GM23338 (cell line): Measurements from ENCODE around the gene SIRT1. TPM values are rescaled to one million over a fixed set of nuclear protein-coding genes. Genes with fewer than 3 reads are reported as not detected.

ENCODE experiments used
- ATAC-seq: fragments of 200-7000 bp; cut with Tn5 transposase; 3 replicates; pipeline ENCODE4 v1.9.1; 2020
- DNase-seq: peaks from one replicate; pipeline ENCODE4 v3.0.0-alpha.2; 2015; ENCODE audit warnings: low spot score
- H2AFZ ChIP-seq: fragments of 200-600 bp; sonication (generic); 2 replicates; pipeline ENCODE4 v1.8.0; 2016; ENCODE audit warnings: antibody characterized with exemption, mild to moderate bottlenecking, moderate library complexity
- H3F3A ChIP-seq: fragments of 200-600 bp; sonication (generic); replicated peaks from 2 replicates; pipeline ENCODE4 v1.8.0; 2017; ENCODE audit warnings: antibody characterized with exemption, mixed run types, low read depth
- H3K27ac ChIP-seq: fragments of 200-600 bp; sonication (generic); 2 replicates; pipeline ENCODE4 v1.6.1; 2016; ENCODE audit warnings: low read depth
- H3K27me3 ChIP-seq: fragments of 200-600 bp; sonication (generic); 2 replicates; pipeline ENCODE4 v1.8.0; 2016; ENCODE audit warnings: mild to moderate bottlenecking, mixed run types, moderate library complexity; ENCODE audit not compliant: insufficient read depth
- H3K36me3 ChIP-seq: fragments of 200-600 bp; sonication (generic); 2 replicates; pipeline ENCODE4 v1.8.0; 2016; ENCODE audit warnings: mild to moderate bottlenecking; ENCODE audit not compliant: insufficient read depth
- H3K4me1 ChIP-seq: fragments of 200-600 bp; sonication (generic); 2 replicates; pipeline ENCODE4 v1.8.0; 2016; ENCODE audit warnings: mild to moderate bottlenecking, moderate library complexity; ENCODE audit not compliant: insufficient read depth
- H3K4me2 ChIP-seq: fragments of 200-600 bp; sonication (generic); 2 replicates; pipeline ENCODE4 v1.7.1; 2017; ENCODE audit warnings: mixed run types
- H3K4me3 ChIP-seq: fragments of 200-600 bp; sonication (generic); 2 replicates; pipeline ENCODE4 v1.6.1; 2016; ENCODE audit warnings: mixed run types
- H3K79me2 ChIP-seq: fragments of 200-600 bp; sonication (generic); replicated peaks from 2 replicates; pipeline ENCODE4 v1.8.0; 2017; ENCODE audit warnings: mild to moderate bottlenecking; ENCODE audit not compliant: insufficient read depth
- H3K9me2 ChIP-seq: fragments of 200-600 bp; sonication (generic); 2 replicates; pipeline ENCODE4 v1.8.0; 2017; ENCODE audit not compliant: insufficient read depth
- H4K20me1 ChIP-seq: fragments of 200-600 bp; sonication (generic); replicated peaks from 2 replicates; pipeline ENCODE4 v1.8.0; 2017; ENCODE audit warnings: mild to moderate bottlenecking; ENCODE audit not compliant: insufficient read depth
- H3K27ac Mint-ChIP-seq: 2 replicates; pipeline ENCODE4 v1.8.0; 2020; ENCODE audit warnings: inconsistent platforms, mild to moderate bottlenecking, moderate library complexity, mixed read lengths
- H3K27me3 Mint-ChIP-seq: 3 replicates; pipeline ENCODE4 v1.8.0; 2022; ENCODE audit warnings: low read depth, mild to moderate bottlenecking, moderate library complexity, mixed read lengths, inconsistent platforms; ENCODE audit not compliant: insufficient read depth, poor library complexity
- H3K36me3 Mint-ChIP-seq: 3 replicates; pipeline ENCODE4 v1.8.0; 2021; ENCODE audit warnings: low read depth, mild to moderate bottlenecking, inconsistent platforms, moderate library complexity, mixed read lengths
- H3K4me1 Mint-ChIP-seq: 3 replicates; pipeline ENCODE4 v1.8.0; 2020; ENCODE audit warnings: mild to moderate bottlenecking, inconsistent platforms, mixed read lengths
- H3K4me3 Mint-ChIP-seq: 3 replicates; pipeline ENCODE4 v1.8.0; 2021; ENCODE audit warnings: moderate library complexity, mild to moderate bottlenecking, inconsistent platforms, mixed read lengths
- H3K9me3 Mint-ChIP-seq: 3 replicates; pipeline ENCODE4 v1.8.0; 2020; ENCODE audit warnings: moderate library complexity, mild to moderate bottlenecking, inconsistent platforms, mixed read lengths
- CREB1 ChIP-seq: fragments of 250-450 bp; sonication (Bioruptor Pico); IDR thresholded peaks from 2 replicates; pipeline ENCODE4 v1.5.0; 2020; ENCODE audit warnings: low read depth, mild to moderate bottlenecking, moderate library complexity
- EZH2 ChIP-seq: fragments of 200-600 bp; sonication (generic); IDR thresholded peaks from one replicate; pipeline ENCODE4 v1.8.0; 2017; ENCODE audit warnings: antibody characterized with exemption, mild to moderate bottlenecking, low read depth; ENCODE audit not compliant: unreplicated experiment
- EZH2phosphoT487 ChIP-seq: fragments of 200-600 bp; sonication (generic); IDR thresholded peaks from one replicate; pipeline ENCODE4 v1.8.1; 2018; ENCODE audit warnings: antibody characterized with exemption; ENCODE audit not compliant: unreplicated experiment
- JUNB ChIP-seq: IDR thresholded peaks from one replicate; pipeline ENCODE4 v1.6.1; 2016; ENCODE audit warnings: antibody characterized with exemption; ENCODE audit not compliant: unreplicated experiment
- NANOG ChIP-seq: IDR thresholded peaks from 2 replicates; pipeline ENCODE4 v1.6.1; 2016; ENCODE audit warnings: antibody characterized with exemption, borderline replicate concordance
- POLR2AphosphoS5 ChIP-seq: IDR thresholded peaks from 2 replicates; pipeline ENCODE4 v1.6.1; 2016; ENCODE audit warnings: antibody characterized with exemption, low read depth
- STAT1 ChIP-seq: IDR thresholded peaks from one replicate; pipeline ENCODE4 v1.6.1; 2016; ENCODE audit warnings: antibody characterized with exemption; ENCODE audit not compliant: unreplicated experiment
- ZNF114 ChIP-seq: fragments of 250-450 bp; sonication (Bioruptor Pico); IDR thresholded peaks from 2 replicates; pipeline ENCODE4 v1.5.0; 2020; ENCODE audit warnings: mild to moderate bottlenecking, moderate library complexity
- ZNF331 ChIP-seq: fragments of 250-450 bp; sonication (Bioruptor Pico); IDR thresholded peaks from 2 replicates; pipeline ENCODE4 v1.5.0; 2020; ENCODE audit warnings: low read depth, mild to moderate bottlenecking, moderate library complexity
- polyA plus RNA-seq: library from polyadenylated mRNA; unstranded; fragments of >200 nt; fragmentation: Nextera tagmentation; extraction: Ambion mirVana; gene quantifications from 2 replicates; pipeline ENCODE4 v1.2.1, GENCODE V29; 2016
- total RNA-seq: library from RNA; depleted of rRNA; stranded (reverse); fragments of >200 nt; shearing (Covaris generic); gene quantifications from 2 replicates; pipeline ENCODE4 v1.2.3, GENCODE V29; 2014
- TF ChIP-seq, protein P1 (sequence below): fragments of 250-450 bp; sonication (Bioruptor Pico); IDR thresholded peaks from 2 replicates; pipeline ENCODE4 v1.5.0; 2020; ENCODE audit warnings: mild to moderate bottlenecking, moderate library complexity
- TF ChIP-seq, protein P2 (sequence below), 2 experiments: fragments of 200-600 bp in 1 of 2; sonication (generic) in 1 of 2; conservative IDR thresholded peaks; 2 replicates each; pipeline versions ENCODE4 v1.5.1 to v1.6.1; 2016 to 2017; ENCODE audit warnings: antibody characterized with exemption in 2 of 2, low read depth in 2 of 2, mild to moderate bottlenecking in 2 of 2, moderate library complexity in 1 of 2
- TF ChIP-seq, protein P3 (sequence below): IDR thresholded peaks from 2 replicates; pipeline ENCODE4 v1.6.1; 2016; ENCODE audit warnings: antibody characterized with exemption
- TF ChIP-seq, protein P4 (sequence below): IDR thresholded peaks from one replicate; pipeline ENCODE4 v1.6.1; 2018; ENCODE audit warnings: antibody characterized with exemption; ENCODE audit not compliant: unreplicated experiment

SIRT1 gene
- total and polyA plus RNA-seq, 2 experiments from 2014 or later, result 35.9 to 61.6 TPM

DNA sequence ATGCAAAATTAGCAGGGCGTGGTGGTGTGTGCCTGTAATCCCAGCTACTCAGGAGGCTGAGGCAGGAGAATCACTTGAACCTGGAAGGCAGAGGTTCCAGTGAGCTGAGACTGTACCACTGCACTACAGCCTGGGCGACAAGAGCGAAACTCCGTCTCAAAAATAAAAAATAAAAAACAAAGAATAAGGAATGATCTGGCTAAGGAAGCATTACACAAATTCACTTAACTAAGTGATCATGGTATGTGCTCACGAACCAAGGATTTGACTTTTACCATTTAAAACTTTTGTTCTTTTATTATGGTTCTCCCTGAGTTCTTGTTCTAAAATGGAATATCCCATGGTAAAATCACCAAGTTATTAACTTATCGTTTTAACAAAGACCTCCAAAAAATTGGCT lies 71.2 kb downstream of the SIRT1 start:
- Histone ChIP-seq H2AFZ (no peak overlapping the region), H3K27me3 (no peaks in the 10 kb centered on the region), H3K27ac (no peak overlapping the region), H3F3A (no peaks in the 10 kb centered on the region), H3K9me2 (no peaks in the 10 kb centered on the region), H3K36me3 (0 out of 2 replicates have a peak, but pooled peaks cover 5% of the 10 kb centered on the region), H3K4me2 (no peak overlapping the region), H3K79me2 (no peaks in the 10 kb centered on the region), H4K20me1 (no peaks in the 10 kb centered on the region), H3K4me3 (no peak overlapping the region), H3K4me1 (no peaks in the 10 kb centered on the region)
- Mint-ChIP-seq H3K9me3 (no peaks in the 10 kb centered on the region), H3K4me3 (no peak overlapping the region), H3K4me1 (peaks cover 2% of the 10 kb centered on the region; the same call in 1 of the 3 replicates), H3K27ac (no peak overlapping the region), H3K36me3 (peaks cover 3% of the 10 kb centered on the region; the same call in 2 of the 3 replicates), H3K27me3 (peaks cover 1% of the 10 kb centered on the region)
- no peak for DNase-seq
- TF ChIP-seq, protein P1, sequence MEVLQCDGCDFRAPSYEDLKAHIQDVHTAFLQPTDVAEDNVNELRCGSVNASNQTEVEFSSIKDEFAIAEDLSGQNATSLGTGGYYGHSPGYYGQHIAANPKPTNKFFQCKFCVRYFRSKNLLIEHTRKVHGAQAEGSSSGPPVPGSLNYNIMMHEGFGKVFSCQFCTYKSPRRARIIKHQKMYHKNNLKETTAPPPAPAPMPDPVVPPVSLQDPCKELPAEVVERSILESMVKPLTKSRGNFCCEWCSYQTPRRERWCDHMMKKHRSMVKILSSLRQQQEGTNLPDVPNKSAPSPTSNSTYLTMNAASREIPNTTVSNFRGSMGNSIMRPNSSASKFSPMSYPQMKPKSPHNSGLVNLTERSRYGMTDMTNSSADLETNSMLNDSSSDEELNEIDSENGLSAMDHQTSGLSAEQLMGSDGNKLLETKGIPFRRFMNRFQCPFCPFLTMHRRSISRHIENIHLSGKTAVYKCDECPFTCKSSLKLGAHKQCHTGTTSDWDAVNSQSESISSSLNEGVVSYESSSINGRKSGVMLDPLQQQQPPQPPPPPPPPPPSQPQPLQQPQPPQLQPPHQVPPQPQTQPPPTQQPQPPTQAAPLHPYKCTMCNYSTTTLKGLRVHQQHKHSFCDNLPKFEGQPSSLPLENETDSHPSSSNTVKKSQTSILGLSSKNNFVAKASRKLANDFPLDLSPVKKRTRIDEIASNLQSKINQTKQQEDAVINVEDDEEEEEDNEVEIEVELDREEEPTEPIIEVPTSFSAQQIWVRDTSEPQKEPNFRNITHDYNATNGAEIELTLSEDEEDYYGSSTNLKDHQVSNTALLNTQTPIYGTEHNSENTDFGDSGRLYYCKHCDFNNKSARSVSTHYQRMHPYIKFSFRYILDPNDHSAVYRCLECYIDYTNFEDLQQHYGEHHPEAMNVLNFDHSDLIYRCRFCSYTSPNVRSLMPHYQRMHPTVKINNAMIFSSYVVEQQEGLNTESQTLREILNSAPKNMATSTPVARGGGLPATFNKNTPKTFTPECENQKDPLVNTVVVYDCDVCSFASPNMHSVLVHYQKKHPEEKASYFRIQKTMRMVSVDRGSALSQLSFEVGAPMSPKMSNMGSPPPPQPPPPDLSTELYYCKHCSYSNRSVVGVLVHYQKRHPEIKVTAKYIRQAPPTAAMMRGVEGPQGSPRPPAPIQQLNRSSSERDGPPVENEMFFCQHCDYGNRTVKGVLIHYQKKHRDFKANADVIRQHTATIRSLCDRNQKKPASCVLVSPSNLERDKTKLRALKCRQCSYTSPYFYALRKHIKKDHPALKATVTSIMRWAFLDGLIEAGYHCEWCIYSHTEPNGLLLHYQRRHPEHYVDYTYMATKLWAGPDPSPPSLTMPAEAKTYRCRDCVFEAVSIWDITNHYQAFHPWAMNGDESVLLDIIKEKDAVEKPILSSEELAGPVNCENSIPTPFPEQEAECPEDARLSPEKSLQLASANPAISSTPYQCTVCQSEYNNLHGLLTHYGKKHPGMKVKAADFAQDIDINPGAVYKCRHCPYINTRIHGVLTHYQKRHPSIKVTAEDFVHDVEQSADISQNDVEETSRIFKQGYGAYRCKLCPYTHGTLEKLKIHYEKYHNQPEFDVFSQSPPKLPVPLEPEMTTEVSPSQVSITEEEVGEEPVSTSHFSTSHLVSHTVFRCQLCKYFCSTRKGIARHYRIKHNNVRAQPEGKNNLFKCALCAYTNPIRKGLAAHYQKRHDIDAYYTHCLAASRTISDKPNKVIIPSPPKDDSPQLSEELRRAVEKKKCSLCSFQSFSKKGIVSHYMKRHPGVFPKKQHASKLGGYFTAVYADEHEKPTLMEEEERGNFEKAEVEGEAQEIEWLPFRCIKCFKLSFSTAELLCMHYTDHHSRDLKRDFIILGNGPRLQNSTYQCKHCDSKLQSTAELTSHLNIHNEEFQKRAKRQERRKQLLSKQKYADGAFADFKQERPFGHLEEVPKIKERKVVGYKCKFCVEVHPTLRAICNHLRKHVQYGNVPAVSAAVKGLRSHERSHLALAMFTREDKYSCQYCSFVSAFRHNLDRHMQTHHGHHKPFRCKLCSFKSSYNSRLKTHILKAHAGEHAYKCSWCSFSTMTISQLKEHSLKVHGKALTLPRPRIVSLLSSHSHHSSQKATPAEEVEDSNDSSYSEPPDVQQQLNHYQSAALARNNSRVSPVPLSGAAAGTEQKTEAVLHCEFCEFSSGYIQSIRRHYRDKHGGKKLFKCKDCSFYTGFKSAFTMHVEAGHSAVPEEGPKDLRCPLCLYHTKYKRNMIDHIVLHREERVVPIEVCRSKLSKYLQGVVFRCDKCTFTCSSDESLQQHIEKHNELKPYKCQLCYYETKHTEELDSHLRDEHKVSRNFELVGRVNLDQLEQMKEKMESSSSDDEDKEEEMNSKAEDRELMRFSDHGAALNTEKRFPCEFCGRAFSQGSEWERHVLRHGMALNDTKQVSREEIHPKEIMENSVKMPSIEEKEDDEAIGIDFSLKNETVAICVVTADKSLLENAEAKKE, result no peak
- no peak for TF ChIP-seq NANOG
- TF ChIP-seq EZH2, result no peak
- TF ChIP-seq, protein P2, sequence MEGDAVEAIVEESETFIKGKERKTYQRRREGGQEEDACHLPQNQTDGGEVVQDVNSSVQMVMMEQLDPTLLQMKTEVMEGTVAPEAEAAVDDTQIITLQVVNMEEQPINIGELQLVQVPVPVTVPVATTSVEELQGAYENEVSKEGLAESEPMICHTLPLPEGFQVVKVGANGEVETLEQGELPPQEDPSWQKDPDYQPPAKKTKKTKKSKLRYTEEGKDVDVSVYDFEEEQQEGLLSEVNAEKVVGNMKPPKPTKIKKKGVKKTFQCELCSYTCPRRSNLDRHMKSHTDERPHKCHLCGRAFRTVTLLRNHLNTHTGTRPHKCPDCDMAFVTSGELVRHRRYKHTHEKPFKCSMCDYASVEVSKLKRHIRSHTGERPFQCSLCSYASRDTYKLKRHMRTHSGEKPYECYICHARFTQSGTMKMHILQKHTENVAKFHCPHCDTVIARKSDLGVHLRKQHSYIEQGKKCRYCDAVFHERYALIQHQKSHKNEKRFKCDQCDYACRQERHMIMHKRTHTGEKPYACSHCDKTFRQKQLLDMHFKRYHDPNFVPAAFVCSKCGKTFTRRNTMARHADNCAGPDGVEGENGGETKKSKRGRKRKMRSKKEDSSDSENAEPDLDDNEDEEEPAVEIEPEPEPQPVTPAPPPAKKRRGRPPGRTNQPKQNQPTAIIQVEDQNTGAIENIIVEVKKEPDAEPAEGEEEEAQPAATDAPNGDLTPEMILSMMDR (conservative IDR thresholded peaks at IDR 0.05; ENCODE audit: low read depth in 2 of 2), result no peak
- no peak for TF ChIP-seq POLR2AphosphoS5
- TF ChIP-seq, protein P3, sequence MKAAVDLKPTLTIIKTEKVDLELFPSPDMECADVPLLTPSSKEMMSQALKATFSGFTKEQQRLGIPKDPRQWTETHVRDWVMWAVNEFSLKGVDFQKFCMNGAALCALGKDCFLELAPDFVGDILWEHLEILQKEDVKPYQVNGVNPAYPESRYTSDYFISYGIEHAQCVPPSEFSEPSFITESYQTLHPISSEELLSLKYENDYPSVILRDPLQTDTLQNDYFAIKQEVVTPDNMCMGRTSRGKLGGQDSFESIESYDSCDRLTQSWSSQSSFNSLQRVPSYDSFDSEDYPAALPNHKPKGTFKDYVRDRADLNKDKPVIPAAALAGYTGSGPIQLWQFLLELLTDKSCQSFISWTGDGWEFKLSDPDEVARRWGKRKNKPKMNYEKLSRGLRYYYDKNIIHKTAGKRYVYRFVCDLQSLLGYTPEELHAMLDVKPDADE, result no peak
- no peak for TF ChIP-seq ZNF114
- TF ChIP-seq STAT1, result no peak
- TF ChIP-seq JUNB, result no peak
- no peak for TF ChIP-seq CREB1 (CRISPR knock-in tag)
- no peak for TF ChIP-seq EZH2phosphoT487
- TF ChIP-seq ZNF331 (CRISPR knock-in tag), result no peak
- TF ChIP-seq, protein P4, sequence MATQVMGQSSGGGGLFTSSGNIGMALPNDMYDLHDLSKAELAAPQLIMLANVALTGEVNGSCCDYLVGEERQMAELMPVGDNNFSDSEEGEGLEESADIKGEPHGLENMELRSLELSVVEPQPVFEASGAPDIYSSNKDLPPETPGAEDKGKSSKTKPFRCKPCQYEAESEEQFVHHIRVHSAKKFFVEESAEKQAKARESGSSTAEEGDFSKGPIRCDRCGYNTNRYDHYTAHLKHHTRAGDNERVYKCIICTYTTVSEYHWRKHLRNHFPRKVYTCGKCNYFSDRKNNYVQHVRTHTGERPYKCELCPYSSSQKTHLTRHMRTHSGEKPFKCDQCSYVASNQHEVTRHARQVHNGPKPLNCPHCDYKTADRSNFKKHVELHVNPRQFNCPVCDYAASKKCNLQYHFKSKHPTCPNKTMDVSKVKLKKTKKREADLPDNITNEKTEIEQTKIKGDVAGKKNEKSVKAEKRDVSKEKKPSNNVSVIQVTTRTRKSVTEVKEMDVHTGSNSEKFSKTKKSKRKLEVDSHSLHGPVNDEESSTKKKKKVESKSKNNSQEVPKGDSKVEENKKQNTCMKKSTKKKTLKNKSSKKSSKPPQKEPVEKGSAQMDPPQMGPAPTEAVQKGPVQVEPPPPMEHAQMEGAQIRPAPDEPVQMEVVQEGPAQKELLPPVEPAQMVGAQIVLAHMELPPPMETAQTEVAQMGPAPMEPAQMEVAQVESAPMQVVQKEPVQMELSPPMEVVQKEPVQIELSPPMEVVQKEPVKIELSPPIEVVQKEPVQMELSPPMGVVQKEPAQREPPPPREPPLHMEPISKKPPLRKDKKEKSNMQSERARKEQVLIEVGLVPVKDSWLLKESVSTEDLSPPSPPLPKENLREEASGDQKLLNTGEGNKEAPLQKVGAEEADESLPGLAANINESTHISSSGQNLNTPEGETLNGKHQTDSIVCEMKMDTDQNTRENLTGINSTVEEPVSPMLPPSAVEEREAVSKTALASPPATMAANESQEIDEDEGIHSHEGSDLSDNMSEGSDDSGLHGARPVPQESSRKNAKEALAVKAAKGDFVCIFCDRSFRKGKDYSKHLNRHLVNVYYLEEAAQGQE, result no peak
- ATAC-seq, result no peak
